ENCODE data around the gene PRRG4. TPM values are rescaled to one million over a fixed set of nuclear protein-coding genes. Genes with fewer than 3 reads are reported as not detected.

PRRG4 gene
- total RNA-seq: 1 to 10 TPM; 2.3 to 3.4 TPM

DNA sequence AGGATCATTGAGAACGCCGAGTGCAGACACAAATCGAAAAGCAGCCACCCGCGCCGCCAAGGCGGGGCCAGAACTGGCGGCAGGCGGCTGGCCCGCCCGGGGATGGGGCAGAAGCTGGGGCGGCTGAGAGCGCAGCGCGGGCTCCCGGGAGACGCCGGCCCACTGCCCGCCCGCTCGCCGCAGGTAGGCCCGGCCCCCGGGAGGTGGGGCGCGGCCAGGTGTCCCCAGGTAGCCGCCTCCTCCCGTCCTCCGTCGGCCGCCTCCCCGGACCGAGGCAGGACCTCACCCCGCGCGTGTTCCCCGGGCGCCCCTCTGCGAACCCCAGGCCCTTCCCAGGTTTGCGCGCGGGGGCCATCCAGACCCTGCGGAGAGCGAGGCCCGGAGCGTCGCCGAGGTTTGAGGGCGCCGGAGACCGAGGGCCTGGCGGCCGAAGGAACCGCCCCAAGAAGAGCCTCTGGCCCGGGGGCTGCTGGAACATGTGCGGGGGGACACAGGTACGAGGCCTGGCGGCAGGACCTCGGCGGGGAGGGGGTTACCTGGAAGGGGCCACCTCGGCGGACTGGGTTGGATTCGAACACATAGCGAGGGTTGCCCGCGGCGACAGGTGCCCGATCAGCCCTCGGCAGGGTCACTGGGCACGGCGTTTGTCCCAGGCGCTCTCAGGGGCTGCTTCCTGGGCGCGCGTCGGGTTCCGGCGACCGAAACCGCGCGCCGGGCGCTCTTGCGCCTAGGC is at the start of gene PRRG4:
TSS of gene PRRG4 (plus strand) at position 248 of the 733 bp plus-strand sequence. CDS start 603 bp downstream, outside the sequence.

DNA sequence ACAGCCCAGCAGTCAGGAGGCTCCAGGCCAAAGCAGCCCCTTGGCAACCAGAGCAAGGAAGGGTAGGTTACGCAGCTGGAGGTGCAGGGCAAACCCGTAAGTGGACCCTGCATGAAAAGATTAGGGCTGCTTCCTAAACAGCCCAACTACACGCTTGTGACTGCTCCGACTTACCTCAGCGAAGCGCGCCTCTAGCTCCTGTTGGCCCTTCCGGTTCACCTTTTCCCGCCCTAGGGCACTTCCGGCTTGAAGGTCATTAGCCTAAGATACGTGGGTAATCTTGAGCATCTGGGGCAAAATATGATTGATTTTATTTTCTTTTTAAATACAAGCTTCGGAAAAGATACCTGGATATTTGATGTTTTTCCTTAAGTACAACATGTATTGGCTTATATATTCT is 35.3 kb upstream of the PRRG4 start, which contains the start of gene CCDC73:
TSS of gene CCDC73 (minus strand) at position 224 of the 400 bp plus-strand sequence. CDS start 34,419 bp downstream, outside the sequence.

DNA sequence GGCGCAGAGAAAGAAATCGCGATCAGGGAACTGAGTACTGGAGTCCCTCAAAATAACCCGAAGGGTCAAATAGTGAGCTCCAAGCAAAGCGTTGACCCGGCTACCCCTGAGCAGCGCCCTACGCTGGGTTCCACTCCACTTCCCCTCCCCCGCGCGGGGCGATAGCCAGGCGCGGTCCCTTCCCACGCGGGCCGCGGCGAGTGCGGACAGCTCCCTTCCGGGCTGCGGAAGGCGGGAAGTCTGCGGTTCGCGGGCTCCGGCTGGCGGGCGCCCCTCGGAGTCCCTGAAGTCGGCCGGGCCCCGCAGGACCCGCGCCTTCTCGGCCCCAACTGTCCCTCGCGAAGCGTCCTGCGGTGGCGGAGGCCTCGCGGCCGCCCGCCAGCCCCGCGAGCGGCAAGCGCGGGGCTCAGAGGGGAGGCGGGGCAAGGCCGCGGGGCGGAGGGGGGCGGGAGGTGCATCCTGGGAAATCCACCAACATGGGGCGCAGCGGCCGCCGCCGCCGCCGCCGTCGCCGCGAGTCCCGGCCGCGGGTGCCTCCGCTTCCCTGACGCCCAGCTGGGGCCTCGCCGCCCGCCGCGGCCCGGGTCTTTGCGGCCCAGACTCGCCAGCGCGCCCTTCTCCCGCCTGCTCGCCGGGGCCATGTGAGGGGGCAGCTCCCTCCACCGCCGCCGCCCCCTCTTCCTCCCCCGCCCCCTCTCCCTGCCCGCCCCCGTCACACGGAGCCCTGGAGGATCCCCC is 62.8 kb downstream of the PRRG4 start, which contains the start of gene QSER1:
TSS of gene QSER1 (plus strand) at position 457 of the 738 bp plus-strand sequence. CDS start 315 bp downstream, outside the sequence.

Other genes with a start within 250 kb of the PRRG4 start
- 100 to 1,000 TPM; 252 to 399 TPM for gene EIF3M, start 246.1 kb upstream of the PRRG4 start, total RNA-seq
- gene CCDC73, start 35.3 kb upstream of the PRRG4 start, total RNA-seq: not detected
- gene QSER1, start 62.9 kb downstream of the PRRG4 start, total RNA-seq: 10 to 100 TPM; 18.2 to 26.0 TPM
- gene DEPDC7, start 186.0 kb downstream of the PRRG4 start, total RNA-seq: 10 to 100 TPM; 19.3 to 26.3 TPM
- 10 to 100 TPM; 17.9 to 18.6 TPM for gene TCP11L1, start 209.6 kb downstream of the PRRG4 start, total RNA-seq